HG03280 (cell line): Measurements from ENCODE around the gene ENC1.

Experiments used
- ATAC-seq: cut with Tn5 transposase; IDR thresholded peaks from one replicate; pipeline ENCODE4 v1.9.1; 2021; ENCODE audit warnings: mild to moderate bottlenecking, moderate library complexity; ENCODE audit not compliant: unreplicated experiment

The ENC1 gene

DNA sequence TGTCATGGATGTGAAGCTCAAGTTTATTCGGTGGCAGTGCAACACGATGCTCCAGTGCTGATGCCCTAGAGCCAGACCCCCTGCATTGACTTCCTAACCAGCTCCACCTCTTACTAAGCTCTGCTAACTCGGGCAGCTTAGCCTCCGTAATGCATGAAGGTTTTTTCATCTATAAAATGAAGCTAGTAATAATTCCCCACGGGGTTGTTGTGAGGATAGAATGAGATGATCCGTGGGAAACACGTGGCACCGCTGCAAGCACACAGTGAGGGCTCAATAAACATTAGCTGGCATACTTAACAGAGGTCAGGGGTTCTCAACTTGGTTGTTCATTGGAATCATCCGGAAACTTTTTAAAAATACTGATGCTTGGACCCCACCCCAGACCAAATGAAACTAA is 6.8 kb downstream of the ENC1 start:
- ATAC-seq: no peak

DNA sequence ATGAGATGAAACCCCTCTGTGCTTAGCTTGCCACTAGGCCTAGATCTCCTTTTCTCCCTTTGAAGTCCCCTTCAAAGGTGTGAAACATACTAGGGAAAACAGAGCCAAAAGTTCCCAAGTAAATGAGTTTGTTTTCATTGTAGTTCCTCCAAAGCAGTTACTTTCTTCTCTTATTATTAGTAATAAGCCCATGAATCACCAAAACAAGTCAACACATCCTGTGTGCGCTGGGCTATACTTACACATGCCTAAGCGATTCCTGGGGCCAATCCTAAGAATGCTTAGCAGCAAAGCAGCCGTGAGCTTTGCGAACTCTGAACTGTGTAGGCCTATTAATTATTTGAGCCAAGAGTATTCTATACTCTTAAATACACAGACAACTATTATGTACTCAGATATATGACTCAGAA is 7.6 kb downstream of the ENC1 start:
- no peak for ATAC-seq

DNA sequence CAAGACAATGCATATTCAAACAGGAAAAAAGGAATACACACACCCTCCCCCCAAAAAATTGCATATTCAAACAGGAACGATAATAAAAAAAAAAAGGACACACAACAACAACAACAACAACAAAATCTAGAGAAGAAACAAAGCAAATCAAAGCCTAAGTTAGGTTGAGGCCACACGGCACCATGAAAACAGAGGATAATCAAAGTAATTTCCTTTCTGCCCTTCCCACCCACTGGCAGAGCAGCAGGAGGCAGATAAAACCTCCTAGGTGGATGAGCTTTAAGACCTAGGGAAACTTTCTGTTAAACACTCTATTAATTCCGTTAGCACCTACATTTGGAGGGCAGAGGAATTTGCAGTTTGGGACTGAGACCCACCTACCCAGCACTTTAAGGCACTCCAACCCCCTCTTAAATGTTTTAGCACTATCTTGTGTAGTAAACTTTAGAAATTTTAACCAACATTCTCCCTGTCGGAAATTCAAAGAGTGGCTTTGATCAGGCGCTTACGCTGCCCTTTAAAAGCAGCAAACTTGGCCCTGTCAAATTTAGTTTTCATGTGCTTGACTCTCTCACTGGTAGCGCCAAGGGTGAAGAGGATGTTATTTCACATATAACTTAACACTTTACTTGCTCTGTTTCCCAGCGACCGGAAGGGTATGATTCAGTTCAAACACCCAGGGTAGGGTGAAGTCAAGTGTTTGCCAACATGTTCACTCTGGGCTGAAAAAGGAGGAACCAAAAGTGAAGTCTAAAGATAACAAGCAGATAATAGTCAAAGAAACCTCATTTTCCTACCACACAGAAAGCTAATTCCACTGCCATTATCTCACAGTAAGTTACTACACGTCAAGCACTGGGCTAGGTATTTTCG is 9.2 kb downstream of the ENC1 start:
- peak; percentile 89 for ATAC-seq

DNA sequence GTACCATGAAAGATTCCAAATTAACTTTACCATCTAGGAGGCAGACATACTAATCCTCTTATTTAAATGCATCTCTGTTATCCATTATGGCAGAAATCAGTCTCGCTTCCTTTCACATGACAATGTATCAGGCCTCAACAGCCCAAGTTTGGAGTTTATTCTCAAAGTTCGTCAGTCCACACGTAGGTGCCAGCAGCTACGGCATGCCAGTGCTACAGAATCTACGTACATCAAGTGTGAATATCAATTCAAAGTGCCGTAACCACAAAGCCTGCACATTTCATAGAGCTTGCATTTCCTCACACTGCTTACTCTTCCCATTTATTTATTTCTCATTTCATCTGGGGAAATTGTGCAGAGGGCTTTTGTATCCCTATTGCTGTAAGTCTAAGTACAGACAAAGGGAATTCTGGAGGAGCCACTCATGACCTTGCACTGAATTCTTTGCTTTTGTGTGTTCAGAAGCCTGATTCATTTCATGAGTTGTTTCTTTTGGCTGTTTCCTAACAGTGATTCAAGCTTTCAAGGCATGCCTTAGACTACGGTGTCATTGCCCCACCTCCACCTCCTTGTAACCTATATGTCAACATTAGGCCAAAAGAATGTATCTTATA is 10.0 kb downstream of the ENC1 start:
- no peak for ATAC-seq

DNA sequence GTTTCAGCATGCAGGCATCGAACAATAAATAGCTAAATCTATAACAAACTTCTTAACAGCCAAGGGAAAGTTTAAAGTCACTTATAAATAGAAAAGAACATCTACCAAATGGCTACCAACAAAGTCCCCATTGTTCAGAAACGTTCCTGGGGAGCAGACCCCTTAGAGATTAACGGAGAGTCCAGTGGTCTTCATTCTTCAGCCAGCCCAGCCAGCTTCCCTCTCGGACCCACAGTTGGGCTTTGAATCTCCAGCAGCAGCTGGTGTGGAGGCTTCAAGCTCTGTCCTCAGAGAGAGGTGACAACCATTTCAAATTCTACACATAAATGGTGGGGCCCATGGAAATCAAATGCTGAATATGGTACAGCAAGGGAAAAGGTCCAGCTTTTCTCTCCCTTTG is 11.2 kb downstream of the ENC1 start:
- no peak for ATAC-seq

DNA sequence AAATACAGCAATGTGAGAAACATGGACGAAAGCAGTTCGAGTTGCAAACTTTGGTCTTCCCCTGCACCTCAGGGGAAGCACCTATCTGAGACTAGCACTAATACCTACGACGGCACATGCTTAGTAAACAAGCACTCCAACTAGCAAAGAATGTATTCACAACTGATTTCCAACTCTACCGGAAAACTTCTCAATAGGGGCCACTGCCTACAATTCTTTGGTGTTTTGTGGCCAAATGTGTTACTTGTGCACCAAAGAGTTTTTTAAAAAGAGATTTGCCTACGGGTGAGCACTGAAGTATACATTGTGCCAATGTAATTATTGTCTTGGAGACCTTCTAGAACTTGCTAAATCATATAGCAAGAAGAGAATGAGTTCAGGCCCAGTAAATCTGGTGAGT is 12.2 kb downstream of the ENC1 start:
- ATAC-seq: no peak

DNA sequence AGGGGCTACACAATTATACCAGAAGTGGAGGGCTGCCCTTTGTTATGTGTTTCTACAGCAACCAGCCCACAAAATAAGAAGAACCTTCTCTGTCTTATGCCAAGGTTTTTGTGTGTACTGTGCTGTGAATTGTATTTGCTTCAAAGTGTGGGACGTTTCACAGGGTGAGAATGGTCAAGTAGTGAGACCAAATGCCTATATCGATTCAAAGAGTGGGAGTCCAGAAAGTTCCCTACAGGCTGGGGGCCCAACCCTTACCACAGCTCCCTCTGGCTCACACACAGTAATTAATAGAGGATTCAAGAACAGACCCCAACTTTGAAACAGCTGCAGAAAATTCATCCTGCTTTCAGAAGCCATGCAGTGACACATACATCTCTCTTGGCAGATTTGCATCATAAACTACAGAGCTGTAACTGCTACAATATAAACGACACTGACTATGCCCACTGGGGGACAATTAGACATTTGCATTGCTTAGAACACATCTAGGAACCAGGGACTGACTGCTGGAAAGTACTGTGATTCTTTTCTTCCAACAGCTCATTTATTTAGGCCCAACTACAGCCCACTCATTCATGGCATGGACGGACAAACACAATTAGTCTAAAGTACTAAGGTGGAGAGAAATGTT is 12.8 kb downstream of the ENC1 start:
- ATAC-seq: no peak

DNA sequence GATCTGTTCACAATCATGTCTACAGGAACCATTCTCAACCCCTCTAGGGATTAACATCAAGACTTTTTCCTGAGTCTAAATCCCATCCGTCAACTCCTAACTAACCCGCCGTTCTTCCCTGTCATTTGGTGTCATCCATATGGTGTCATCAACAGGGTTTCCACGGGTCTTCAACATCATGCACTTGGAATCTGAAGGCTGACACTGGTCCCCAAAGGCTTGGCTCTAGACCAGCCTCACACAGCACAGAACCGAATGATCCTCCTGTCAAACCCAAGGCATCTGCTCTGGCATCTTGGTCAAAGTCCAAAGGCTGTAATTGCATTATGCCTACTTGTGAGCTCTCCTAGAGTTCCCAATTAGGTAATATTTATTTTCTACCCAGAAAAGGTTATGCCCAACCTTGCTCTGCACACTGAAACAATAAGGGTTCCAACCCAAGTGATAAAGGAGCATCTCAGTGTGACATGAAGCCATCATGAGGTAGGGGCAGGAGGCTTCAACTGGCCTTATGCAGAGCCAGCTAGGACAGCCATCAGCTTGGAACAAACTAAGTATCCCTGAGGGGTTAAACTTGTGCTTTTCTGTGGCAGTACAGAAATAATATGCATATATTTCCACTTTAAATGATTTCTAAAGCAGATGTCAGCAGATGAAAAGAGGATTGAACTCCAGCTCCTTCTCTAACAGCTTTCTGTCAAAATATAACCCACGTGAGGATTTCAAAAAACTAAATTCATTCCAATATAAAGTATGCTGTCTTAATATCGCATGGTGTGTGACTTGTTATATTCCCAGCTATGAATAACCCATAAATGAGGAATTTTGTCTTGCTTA is 13.9 kb downstream of the ENC1 start:
- no peak for ATAC-seq

DNA sequence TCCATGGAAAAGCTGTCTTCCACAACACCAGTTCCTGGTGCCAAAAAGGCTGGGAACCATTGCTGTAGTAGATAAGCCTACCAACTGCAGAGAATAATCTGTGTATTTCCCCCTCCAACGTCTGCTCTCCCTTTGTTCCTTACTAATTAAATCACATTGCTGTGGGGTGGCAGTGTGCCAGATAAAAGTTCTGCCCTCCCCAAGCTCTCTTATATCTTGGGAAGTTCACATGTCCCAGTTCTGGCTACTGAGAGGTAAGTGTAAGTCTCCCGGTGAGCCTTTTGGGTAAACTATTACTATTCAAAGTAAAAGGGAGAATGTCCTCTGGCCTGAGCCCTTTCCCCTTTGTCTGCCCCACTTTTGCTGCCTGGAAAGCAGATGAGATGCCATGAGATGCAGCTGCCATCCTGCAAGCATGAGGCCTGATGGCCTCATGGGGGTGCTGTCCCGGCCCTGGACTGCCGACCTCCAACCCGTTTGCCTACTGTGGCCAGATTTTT is 14.7 kb downstream of the ENC1 start:
- ATAC-seq: no peak

DNA sequence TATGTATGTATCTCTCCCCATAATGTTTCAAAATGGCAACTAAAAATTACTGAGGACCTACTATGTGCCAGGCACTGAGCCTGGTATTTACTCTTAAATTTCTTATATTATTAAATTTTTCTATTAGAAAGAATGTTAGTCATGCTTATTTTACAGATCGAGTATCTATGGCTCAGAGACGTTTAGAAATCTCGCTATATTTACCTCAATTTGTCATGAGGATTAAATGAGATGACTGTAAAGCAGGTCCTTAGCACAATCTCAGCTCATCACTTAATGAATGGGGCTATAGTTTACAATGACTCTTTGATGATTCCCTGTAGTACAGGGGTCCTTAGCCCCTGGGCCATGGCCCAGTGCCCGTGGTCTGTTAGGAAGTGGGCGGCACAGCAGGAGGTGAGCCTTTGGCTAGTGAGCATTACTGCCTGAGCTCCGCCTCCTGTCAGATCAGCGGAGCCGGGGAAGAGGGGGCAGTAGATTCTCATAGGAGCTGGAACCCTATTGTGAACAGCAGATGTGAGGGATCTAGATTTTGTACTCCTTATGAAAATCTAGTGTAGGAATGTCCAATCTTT is 15.5 kb downstream of the ENC1 start:
- no peak for ATAC-seq

DNA sequence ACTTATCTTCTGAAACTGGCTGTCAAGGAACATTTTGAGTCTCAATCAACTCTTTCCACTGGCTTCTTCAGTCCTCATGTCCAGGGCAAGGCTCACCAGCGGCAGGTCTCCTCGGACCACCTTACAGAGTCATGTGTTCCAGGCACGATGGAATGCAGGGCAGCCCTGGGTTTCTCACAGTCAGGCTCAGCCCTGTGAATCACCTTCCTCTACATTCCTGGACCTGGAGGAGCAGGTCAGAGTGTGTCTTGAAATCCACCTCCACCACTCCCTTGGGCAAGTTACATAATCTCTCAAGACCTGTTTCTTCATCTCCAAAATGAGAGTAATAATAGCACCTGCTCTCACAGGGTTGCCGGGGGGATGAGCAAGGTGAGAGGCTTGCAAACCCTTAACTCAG is 16.0 kb downstream of the ENC1 start:
- no peak for ATAC-seq

DNA sequence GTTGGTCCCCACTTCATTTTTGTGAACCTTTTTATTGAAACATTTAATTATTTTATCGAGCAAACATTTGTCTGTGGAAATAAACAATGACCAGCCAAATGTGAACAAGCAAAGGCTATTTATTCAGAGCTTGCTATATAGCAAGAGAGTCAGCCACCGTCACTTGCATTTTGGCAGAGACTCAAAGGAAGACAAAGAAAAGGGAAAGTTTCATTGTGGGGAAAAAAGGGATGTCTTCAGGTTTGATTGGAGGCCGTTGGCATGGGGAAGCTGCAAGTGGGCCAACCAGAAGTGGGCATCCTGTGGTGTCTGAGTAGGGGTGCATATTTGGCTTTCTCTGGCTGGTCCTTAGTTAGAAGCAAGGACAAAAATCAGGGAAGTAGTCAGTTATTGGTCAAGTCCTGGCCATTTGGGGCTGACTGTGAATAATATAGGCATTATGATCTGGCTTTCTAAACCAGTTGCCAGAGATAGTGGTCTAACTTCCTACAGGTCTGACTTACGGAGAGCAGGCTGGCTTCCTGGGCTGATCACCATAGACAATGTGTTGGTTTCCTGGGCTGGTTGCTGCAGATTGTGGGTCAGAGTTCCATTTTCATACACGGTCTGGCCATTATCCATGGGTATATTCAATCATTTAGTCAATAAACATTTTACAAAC is 16.6 kb downstream of the ENC1 start:
- ATAC-seq: no peak

DNA sequence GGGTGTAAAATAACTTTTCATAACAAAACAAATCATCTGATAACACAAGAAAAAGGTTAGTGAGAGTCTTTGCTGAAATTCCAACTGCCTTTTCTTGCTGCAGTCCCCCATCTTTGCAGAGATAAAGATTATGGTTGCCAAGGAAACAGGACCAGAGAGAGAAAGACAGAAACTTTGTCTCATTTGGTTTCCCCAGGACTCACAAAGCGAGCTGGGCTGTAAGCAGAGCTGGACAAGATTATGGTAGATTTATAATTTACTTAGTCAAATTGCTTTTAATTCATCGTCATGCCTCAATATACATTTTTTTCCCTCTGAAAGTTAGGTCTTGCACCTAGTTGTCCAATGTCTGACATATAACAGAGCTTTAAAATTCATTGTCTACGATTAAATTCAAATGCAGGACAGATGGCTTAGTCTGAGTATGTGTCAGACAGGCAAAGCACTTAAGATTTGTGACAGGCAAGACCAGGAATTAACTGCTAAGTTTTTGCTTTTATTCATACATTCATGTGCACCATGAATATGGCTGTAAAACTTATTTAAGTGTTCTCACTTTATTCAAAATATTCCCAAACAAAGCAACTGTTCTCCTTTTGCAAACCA is 17.4 kb downstream of the ENC1 start:
- ATAC-seq: no peak

DNA sequence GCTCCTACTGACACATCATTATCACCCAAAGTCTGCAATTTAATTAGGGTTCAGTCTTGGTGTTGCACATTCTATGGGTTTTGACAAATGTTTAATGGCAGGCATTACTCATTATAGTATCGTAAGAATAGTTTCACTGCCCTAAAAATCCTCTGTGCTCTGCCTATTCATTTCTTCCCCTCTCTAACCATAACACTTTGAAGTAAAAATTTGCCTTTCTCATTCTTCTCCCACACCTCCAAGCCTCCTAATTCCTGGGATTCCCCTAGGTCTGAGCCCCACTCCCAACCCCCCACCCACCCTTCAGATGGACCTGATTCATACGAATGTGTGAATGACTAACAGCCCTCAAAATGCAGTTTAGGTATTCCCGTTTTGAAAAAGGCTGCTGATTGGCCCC is 18.4 kb downstream of the ENC1 start:
- no peak for ATAC-seq

DNA sequence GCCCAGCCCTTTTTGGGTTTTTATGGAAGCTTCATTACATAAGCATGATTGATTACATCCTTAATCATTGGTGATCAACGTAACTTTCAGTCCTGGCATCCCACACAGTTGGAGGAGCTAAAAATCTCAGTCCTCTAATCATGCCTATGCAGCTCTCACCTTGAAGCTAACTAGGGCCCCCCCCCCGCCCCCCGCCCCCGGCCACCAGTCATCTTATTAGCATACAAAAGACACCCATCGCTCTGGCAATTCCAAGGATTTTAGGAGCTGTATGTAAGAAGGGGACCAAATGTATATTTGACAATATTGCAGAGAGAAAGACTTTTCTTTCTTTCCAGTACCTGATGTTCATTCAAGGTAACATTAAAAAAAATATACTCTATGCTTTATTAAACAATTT is 19.0 kb downstream of the ENC1 start:
- ATAC-seq: no peak

DNA sequence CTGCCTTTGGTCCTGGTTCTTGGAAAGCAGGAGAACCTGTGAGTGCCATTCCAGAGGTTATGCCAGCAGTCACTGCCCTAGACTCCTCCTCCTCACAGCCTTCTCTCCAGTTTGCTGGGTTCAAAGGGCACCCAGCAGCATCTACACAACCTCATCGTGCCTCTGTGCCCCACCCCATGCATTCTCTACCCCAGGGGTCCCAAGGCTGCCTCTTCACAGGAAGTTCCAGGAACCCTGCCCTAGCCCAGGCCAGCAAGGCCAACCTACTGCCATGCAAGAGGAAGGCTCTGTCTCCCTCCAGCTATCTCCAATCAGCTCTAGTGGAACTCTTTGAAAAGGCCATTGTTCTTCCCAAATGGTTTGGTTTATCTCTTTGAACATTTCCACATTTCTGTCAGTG is 21.2 kb downstream of the ENC1 start:
- no peak for ATAC-seq

DNA sequence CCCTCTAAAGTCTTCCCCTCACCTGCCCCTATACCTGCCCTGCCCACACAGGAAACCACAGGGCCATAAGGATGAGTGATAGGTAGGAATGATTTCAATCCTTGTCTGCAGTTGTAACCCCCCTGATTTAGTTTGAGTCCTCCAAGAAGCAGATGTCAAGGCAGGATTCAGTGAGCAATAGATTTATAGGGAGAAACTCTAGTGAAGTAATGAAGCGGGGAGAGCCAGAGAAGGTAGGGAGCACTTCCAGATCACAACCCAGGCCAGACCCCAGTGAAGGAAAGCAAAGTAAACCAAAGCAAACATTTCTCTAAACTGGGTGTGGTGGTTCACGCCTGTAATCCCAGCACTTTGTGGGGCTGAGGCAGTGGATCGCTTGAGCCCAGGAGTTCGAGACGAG is 22.4 kb downstream of the ENC1 start:
- ATAC-seq: no peak

DNA sequence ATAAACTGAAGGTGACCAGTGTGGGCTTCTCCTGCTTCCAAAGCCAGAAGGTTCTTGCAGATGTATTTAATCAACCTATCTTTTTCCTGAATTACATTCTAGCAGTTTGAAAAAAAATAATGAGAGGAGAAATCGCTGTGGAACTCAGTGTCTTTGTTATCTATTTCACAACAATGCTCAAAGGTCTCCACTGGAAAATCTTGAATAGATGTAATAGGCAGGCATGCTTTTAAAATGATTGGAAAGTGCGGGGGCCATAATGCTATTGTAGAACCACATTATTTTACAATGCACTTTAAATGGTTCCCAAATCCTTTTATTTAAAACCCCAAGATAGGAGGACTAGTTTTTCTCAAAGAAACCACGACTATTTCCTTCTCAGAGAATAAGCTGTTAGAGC is 23.3 kb downstream of the ENC1 start:
- ATAC-seq: no peak

DNA sequence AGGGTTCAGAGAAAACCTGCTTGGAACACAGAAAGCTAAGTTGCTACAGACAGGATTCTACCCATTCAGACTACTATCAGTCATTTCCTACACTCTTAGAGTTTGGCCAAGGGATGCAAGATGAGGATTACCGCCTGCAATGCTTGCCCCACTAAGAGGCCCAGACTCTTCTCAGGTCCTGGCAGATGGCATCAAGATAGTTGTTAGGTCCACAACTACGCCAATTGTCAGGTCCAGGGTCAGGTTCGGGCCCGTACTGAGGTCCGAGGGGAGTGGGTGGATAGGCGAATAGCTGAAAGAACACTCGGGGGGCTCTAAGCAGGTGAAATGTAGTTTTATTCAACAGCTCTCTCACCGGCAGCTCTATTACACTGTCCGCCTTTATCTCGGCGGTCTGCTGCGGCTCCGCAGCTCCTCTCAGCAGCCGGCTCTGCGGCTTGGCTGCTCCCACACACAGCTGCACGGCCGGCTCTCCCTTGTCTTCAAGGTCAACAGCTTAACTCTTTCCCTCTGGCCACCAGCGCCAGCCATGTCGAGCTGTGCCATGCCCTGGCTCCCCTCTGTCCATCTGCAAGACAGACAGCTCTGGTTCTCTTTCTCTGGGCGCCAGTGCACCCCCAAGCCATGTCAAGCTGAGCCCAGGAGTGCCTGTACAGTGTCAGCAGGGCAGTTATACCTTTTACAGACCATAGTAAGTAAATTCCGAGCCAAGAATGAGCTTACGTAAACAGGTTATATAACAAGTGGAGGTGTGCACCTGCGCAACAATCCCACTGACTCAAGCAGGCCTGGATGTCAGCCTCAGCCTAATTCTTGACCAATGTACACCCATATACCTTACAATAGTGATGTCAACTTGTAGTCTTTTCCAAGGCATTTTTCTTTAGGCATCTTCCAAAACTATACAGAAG is 24.0 kb downstream of the ENC1 start:
- ATAC-seq: no peak
